Limb (tissue), 2 donors: Measurements from ENCODE around the gene STAC3.

Experiments
- DNase-seq, 2 donors: peaks; one replicate each; pipeline ENCODE4 v3.0.0-alpha.2; 2016; ENCODE audit errors: extremely low spot score in 2 of 2

The STAC3 gene

DNA sequence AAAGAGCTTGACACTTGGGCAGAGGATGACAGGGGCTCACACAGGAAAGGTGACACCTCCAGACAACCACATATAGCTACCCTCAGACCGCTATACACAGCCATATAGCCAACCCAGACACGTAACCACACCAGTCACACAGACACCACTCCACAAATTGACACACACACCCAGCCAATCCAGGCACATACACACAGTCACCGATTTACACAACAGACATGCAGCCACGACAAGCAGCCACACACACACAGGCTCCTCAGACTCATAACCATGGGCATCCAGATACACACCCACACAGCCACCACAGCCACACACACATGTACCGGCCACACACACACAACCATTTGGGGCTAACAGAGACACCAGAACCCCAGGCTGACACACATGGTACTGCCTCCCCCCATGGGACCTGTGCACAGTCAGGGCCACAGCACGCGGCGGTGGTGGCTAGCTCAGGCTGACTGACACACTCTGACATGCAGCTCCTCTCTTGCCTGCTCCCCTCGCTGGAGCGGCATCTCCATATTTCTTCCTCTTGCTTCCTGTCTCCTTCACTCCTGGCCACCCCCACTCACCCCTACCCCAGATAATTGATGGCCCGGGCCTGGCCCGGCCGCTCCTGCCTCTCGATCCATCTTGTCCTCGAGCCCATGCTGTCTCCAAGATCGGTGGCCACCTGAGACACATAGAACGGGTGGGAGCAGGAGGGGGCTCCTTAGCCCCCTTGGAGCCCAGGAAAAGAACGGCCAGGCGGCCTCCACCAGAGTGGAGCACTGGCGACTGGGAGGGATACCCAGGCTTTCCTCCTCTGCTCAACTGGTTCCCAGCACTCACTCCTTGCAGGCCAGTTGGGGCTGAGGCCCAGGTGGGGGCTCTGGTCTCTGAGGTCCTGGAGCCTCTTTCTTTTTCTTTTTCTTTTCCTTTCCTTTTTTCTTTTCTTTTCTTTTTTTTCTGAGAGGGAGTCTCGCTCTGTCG lies 27.5 kb downstream of the STAC3 start:
- no peak for DNase-seq

DNA sequence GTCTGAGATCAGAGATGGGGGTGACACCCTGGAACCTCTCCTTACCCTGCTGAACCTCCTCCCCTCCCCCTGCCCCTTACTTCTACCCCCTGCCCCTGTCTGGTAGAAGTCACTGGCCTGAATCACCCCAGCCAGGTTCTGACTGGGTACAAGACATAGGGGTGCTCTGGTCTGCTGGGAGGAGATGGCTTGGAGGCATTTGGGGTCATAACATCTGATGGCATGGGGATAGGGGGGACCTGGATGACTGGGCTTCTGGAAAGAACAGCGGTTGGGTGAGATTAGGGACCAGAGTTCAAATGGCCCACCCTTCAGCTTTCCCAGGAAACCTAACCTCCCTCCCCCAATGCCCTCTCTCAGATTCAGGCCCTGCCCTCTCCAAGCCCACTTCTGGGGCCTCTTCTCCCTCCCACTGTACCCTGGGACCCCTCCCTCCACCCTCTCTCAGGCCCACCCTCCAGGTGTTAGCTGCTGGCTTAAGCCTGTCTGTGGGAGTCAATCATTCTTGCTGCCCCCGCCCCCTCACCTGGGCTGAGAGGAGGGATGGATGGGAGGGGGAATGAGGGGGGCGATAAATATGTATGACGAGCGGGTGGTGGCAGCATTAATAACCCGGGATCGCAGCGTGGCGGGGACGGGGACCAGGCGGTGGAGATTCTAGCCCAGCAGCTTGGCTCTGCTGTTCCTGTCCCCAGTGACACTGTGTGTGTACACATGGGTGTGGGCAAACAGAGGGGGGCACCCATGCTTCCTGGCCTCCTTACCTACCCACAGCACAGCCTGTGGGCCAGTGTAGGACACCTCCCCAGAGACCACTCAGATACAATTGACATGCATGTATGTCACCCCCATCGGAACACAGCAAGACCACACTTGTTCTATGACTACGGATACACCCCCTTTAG lies 28.4 kb downstream of the STAC3 start:
- no peak for DNase-seq

GRCh38 chr12:57221169-57221917 lies 29.6 kb downstream of the STAC3 start:
- no peak for DNase-seq

- DNase-seq = no peak
These were observed 30.2 kb downstream of the STAC3 start for GRCh38 chr12:57220770-57221168.

- DNase-seq = peak in 1 of 2 donors; percentile 79
These were observed 30.8 kb downstream of the STAC3 start for GRCh38 chr12:57219993-57220754.

DNA sequence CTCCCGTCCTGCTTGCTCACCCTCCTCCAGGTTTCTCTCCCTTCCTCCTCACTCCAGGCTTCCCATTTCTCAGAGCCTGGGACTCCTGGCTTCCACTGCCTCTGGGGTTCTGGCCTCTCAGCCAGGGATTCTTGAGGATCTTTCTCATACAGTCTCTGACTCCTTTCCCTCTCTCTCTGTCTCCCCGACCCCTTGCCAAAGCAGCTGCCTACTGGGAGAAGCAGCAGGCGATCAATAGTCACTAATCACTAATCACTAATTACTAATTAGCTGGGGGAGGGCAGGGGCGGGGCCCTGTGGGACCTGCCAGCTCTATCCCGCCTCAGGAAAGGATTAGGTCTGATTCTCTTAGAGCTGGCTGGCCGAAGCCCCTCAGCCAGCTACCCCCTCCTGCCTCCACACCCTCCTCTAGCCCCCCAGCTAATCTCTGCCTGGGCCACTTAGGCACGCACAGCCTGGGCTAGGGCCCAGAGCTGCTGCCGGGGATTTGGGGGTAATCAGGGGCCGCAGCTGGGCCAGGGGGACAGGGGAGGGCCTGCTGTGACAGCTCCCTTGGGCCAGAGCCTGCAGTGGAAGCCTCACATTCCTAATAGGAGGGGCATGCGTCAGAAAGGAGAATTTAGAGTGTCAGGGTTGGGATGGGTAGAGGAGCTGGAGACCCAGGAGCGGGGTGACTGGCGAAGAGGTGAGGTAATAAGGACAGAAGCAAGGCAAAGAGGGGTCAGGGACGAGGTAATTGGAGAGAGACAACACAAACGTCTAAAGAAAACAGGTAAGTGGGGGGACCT lies 31.6 kb downstream of the STAC3 start:
- DNase-seq = no peak

DNA sequence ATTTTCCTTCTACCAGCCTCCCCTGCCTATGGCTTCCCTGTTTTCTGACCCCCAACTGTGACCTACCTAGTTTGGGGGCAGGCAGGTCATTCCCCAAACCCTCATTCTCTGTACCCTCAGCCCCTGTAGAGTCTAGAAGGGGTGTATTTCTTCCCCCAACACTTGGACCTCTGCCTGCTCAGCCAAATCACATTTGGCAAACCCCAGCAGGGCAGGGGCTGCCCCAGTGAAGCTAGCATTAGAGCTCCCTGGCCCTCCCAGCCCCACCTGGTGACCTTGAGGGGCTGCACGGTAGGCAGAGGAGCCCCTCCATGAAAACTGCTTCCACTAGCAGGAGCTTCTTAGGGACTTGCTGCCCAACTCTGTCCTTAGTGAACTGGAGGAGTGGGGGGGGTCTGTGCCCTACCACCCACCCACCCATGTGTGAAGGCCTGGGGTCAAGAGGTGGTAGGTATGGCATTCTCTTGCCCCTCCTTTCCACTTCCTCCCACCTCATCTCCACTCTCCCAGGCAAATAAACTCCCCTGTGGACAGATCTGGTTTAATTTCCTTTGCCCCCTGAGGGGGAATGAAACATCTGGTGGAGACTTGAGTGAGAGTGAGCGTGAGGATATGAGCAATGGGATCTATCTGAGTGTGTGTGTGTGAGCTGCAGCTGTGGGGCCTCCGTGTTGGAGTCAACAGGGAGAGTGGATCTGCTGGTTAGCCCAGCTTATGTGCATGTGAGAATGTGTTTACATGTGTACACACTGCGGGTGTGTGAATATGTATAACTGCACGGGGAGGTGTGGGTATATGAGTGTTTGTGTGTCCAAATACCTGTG lies 32.7 kb downstream of the STAC3 start:
- DNase-seq = no peak

DNA sequence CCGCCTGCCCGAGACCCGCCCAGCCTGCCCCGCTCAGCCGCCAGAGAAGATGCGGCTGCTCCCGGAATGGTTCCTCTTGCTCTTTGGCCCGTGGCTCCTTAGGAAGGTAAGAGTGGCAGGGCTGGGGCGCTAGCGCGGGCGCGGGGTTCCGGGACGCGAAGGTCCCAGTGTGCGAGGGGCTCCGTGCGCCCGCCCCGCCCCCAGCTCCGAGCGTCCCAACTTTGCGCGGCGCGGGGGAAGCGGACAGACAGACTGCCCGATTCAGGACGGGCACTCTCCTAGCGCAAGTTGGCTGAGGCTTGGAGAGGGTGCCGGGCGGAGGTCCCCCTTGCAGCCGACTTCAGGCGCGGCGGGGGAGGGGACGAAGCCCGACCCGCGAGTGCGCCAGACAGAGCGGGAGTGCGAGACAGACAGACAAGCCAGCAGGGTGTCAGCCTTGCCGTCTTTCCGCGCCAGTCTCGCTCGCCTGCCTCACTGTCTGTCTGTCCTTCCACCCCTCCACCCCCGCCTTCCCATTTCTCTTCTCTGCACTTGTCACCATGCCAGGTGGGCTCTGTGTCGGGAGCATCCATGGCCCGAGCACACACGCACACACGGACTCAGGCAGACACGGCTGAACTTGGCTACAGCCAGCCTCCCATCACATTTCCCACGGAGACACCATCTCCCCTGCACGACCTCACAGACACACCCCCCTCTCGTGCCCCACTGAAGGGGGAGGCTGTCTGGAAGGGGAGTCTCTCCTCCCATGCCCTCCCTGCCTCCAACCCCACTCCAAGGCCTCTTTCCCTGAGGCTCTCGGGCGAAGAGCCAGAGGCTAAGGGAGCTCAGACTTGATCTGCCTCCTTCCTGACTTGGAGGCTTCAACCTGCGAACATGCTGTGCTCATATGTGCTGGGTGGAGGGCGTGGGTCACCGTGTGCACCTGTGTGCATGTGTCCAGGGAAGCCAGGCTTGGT lies 33.8 kb downstream of the STAC3 start:
- peak in 1 of 2 donors; percentile 66 for DNase-seq

DNA sequence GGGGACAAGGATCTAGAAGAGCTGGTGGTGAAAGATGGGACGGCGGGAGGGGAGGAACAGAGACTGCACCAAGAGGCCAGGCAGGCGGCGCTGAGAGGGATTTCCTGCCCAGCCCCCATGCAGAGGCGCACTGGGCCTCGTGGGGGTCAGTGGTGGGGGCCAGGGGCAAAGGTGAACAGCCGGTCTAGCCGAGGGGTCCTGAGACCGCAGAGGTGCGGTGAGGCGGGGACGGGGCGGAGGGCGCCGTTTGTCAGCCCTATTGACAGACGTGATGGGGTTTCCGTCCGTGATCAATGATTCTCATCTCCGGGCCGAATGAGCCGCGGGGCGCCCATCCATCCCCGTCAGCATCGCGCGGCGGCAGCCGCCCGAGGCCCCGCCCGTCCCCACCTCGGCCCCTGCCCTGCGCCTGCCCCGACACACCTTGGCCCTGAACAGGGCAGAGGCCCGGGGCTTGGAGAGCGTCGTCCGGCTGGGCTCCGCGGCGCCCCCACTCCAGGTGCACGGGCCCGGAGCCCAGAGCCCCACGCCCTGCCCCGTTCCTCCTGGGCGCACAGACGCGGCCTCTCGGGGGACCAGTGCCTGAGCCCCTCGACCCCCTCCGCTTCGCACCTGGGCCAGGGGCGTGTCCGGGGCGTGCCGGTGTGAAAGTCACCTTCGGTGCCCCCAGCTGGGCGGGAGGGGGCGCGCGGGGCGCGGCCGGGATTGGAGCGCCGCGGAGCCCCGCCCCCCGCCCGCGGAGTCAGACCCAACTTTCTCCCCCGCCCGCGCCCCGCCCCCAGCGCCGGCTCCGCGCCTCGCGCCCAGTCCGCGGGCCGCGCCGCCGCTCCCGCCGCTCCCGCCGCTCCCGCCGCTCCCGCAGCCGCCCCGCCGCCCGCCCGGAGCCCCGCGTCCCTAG lies 34.7 kb downstream of the STAC3 start, which contains the start of gene NXPH4:
TSS of gene NXPH4 (plus strand) at position 781 of the 898 bp plus-strand sequence. CDS start 176 bp downstream, outside the sequence.
- DNase-seq = peak in 1 of 2 donors; percentile 73

- DNase-seq = no peak
These were observed 35.3 kb downstream of the STAC3 start for GRCh38 chr12:57215668-57216013.

DNA sequence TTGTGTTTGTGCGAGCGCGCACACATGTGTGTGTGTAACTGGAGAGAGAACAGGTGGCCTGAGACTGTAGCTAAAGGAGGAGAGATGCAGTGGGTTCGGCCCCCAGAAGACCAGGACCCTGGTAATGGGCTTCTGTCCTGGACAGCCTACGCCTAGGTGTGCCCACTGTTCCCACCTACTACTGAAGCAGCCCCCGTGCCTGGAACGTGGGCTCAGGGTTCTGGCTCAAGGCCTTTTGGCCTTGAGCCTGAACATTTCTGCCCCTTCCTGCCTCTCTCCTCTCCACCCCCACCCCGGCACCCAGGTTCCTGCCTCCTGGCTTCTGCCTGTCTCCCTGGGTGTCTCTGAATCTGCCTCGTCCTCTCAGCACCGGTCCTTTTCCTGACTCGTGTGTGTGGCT lies 35.9 kb downstream of the STAC3 start:
- DNase-seq = no peak

DNA sequence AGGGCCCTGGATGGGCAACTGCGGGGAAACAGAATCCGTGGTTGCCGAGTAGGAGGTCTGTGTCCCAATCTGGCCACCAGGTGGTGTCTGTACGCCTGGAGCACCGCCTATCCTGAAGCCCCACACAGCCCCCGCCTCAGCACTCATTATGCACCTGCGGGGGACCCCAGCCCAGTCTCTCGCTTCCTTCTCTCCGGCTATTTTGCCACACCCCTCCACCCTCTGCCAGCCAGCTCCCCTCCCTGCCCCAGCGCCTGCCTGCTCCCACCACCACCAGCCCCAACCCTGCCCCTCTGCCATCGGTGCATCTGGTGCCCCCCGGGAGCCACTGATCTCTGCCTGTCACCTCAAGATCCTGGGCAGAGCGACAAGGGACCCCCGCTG lies 36.6 kb downstream of the STAC3 start:
- DNase-seq = peak; percentile 64 to 82

GRCh38 chr12:57213763-57214397 lies 37.1 kb downstream of the STAC3 start:
- no peak for DNase-seq

DNA sequence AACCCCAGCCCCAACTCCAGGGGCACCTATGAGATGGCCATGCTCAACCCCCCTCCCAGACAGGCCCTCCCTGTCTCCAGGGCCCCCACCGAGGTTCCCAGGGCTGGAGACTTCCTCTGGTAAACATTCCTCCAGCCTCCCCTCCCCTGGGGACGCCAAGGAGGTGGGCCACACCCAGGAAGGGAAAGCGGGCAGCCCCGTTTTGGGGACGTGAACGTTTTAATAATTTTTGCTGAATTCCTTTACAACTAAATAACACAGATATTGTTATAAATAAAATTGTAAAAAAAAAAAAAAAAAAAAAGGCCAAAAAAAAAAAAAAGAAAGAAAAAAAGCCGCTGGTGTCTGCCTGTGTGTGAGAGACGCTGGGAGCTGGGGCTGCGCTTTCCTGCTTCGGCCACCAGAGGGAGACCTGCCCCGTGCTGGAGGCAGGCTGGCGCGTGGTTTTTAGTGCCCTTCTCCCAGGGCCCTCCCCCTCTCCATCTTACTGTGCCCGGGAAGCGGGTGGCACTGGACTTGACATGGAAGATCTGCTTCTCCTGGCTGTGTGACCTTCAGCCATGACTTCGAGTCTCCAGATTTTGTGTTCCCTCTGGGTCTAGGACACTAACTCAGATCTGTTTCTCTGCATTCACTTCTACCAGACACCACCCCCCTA lies 37.8 kb downstream of the STAC3 start:
- DNase-seq = peak; percentile 87 to 93

GRCh38 chr12:57212701-57213057 lies 38.3 kb downstream of the STAC3 start:
- no peak for DNase-seq
